Stimulated activated CD8-positive, alpha-beta memory T cell treated with anti-CD3 and anti-CD28 coated beads, Interleukin-12 subunit alpha, Interleukin-12 subunit beta, amount 100 ng/mL, for 24 hours (primary cell): ENCODE data around the gene COL4A6.

Experiments used
- DNase-seq: peaks from one replicate; pipeline ENCODE4 v3.0.0-alpha.2; 2020; ENCODE audit errors: extremely low read depth

Gene COL4A6

DNA sequence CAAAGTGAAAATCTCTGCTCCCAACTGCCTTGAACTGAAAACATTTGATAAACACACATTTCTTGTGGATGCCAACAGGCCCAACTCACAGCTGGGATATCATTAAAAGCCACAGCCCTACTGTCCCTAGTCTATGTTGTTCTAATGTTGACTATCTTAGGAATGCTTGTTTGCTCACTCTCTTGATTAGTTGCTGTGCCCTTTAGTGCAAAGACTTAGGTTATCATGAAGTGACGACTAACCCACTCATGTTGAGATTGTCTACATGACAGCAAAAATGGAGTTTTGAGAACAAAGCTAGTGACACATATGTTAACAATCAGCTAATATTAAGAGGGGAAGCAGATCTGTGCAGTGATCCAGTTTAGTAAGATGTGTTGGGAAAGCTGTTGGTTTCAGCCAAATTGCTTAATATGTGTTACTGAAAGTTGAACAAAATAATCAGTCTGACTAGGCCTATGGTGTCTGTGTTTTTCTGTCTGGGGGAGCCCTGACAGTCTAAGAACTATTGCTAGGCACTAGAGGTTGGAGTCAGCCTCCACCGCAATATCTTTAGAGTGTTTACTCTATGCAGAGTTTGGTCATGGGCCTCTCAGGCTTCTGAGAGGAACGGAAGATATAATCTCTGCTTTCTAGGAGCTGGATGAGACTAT is 221.2 kb downstream of the COL4A6 start:
- DNase-seq = no peak

DNA sequence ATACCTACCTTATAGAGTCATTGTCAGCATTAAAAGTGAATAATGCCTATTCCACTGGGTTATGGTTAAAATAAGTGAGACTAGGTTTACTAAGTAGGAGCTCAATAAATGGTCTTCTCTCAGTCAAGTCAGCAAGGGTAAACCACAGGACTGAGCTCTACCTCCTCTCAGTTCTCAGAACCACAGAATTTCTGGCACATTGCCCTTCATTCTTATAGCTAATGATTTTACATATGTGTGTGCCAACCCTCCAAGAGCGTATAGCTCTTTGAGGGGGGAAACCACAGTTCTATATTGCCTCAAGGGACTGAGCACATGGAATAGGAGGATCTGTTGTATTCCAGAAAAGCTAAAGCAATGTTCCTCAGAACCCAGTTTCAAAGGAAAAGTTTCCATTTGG is 221.8 kb downstream of the COL4A6 start:
- no peak for DNase-seq

- no peak for DNase-seq
Observed at GRCh38 chrX:108211301-108211700, 226.9 kb downstream of the COL4A6 start.

- no peak for DNase-seq
Observed at GRCh38 chrX:108209006-108209554, 229.1 kb downstream of the COL4A6 start.

GRCh38 chrX:108203540-108203939 is 234.7 kb downstream of the COL4A6 start:
- DNase-seq = no peak

DNA sequence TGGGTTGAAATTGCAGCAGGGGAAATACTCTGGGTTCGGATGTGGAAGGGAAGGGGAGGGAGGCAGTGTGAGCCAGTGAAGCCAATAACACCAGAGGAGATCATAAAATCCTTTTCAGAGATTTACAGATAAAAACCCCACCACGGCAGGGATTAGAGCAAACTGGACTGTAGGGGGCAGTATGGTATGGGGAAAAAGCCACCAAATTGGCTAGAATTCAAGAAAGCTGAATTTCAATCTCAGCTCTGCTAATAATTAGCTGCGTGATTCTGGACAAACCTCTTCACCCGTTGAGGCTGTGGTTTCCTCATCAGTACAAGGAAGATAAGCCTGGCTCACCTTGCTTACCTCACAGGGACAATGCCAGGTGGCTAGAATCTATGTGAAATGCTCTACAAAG is 238.5 kb downstream of the COL4A6 start:
- DNase-seq = no peak

DNA sequence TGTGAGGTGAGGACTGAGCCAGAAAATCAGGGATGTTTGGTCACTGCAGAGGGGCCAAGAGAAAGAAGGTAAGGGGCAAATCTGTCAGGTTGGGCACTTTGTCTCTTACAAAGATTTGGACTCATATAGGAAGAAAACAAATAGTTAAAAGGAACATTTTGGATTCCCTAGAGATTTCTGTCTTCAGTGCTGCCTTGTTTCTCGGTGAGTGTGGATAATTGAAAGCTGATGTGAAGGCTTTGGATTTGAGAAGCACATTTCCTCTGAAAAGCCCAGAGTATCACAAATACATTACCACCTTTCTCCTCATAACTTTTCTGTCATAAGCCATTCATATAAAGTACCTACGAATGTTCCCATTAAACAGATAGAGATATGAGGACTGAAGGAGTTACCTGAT is 239.2 kb downstream of the COL4A6 start:
- no peak for DNase-seq

- no peak for DNase-seq
Observed at GRCh38 chrX:108198420-108198819, 239.8 kb downstream of the COL4A6 start.

DNA sequence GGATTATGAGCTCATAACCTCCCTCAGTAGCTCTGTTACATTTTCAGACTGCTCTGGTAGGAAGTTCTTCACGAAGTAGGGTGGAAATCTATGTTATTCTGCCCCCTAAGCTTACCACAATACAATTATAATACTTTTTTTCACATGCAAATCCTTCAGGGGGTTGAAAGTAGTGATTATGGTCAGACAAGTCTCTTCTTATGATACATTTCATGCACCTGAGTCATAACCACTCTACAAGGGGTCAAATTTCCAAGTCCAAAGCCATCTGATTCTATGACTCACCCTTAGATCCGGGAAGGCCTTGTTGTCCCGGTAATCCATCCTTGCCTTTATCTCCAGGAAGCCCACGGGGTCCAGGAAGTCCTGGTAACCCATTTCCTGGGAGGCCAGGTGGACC is 251.4 kb downstream of the COL4A6 start:
- DNase-seq = no peak

DNA sequence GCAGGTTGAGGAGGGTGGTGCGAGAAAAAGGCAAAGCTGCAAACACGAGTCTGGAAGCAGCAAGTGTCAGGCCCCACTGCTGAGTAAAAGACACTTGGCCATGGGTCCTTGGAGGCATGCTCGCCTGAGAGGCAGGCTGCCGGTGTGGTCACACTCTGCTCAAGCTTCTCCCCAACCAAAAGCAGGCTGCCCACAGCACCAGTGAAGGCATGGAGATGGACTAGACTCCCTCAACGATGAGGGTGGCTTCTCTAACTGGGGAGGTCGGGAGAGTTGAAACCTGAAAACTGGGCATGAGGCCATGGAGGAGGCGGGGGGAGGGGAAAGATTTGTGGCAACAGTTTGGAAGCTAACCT is 260.1 kb downstream of the COL4A6 start:
- no peak for DNase-seq

GRCh38 chrX:108177351-108178142 is 260.7 kb downstream of the COL4A6 start:
- no peak for DNase-seq

DNA sequence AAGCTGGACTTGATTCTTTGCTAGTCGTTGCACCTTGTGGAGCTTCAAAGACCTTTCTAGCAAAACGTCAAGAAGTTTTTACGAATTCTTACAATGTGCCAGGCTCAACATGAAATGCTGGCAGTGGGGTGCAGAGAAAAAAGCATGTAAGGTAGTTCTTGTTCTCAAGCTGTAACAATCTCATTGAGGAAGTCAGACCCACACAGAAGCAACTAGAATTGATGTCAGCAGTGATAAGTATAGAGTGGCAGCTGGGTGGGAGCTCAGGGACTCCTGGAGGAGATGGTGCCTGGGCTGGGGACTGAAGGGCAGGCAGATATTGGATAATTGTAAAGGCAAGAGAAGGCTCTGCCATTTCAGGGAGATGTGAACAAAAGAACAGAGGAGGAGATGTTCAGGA is 264.3 kb downstream of the COL4A6 start:
- no peak for DNase-seq

DNA sequence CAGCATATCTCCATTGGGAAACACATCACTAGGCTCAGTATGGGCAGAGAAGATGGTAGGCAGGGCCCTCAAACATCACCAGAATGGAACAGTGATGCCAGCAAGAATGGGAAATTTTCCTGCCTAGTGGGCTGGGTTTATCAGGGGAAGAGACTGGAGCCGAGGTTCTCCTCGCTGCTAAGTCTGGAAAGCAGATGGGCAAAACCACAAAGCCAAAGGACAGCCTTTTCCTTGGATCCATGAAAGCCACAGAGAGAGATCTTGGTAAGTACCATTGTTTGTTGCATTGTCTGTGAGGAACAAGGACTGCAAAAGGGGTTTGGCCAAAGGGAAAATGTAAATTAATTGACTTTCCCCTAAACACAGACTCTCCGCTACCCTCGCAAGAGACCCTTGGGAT is 266.6 kb downstream of the COL4A6 start:
- DNase-seq = no peak

DNA sequence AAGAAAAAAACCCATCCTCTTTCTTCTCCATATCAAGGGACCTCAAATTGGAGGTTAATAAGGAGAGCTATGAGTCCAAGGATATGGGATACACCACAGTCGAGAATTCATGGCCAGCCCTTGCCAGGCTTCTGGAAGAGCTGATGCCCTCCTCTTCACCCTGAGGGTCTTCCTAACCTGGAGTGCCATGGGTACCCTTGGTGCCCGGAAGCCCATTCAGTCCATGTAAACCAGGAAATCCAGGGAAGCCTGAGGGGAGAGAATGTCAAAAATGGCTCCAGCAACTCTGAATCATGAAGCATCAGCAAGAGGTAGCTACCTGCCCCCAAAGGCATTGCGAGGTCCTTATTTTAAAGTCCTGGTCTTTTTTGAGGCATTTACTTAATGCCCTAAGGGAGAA is 268.5 kb downstream of the COL4A6 start:
- DNase-seq = no peak

- DNase-seq = no peak
Observed at GRCh38 chrX:108168961-108169740, 269.1 kb downstream of the COL4A6 start.

- DNase-seq = no peak
Observed at GRCh38 chrX:108167211-108167872, 270.9 kb downstream of the COL4A6 start.

DNA sequence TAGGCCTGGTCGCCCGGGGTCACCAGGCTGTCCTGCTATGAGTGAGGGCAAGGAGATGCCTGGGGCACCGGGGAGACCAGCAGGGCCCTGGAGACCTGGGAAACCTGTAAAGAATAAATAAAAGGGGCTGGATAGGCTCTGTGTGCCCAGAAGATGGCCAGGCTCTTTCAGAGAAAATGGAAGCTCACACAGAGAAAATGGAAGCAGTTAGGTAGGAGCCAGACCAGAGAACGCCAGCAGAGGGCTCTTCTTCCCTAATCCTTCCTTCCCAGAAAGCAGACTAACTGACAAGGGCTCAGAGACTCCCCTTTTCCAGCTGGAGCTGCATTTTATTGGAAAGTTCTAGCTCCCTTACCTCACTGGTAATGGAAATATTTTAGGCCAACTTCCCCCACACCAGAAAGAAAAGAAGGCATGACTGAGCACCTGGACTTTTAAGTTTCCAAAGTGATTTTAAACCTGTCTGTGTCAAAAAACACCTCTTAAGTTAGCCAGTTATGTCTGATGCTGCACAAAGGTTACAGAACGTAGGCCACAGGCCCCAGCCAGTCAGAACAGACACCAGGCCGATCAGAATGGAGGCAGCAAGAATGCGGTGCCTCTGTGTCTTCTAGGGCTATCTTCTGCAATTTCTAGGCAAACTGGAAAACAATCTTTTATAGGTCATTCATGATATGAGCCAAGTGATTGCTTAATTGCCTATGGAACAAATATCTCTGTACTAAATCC is 272.7 kb downstream of the COL4A6 start:
- DNase-seq = no peak

DNA sequence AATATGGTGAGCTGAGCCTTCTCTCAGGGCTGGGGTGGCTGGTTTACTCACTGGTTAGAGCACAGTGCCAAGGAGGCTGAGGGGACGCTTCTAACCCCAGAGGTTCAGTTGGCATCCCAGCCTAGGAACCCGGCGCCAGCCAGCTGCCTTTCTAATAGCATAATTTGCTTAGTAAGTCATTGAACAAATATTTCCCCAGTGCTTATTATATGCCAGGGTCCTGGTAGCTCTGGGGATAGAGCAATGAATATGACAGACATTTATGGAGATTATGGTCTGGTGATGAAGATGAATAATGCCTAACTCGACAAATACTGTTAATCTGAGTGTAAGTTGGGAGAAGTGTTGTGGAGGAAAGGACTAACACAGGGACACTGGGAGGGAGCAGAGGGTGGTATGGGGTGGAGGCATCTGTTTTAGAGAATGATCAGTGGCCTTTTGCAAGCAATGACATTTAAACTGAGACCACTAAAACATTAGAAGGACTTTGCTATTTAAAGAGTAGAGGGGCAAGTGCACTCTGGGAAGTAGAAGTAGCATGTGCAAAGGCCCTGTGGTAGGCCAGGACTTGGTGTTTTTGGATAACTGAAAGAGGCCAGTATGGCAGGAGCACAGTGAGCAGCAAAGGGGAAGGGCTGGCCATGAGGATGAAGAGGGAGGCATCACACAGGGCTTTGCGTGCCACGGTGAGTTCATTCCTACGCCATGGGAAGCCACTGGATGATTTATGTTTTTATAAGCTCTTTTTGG is 274.7 kb downstream of the COL4A6 start:
- no peak for DNase-seq

GRCh38 chrX:108162265-108162664 is 276.0 kb downstream of the COL4A6 start:
- no peak for DNase-seq

DNA sequence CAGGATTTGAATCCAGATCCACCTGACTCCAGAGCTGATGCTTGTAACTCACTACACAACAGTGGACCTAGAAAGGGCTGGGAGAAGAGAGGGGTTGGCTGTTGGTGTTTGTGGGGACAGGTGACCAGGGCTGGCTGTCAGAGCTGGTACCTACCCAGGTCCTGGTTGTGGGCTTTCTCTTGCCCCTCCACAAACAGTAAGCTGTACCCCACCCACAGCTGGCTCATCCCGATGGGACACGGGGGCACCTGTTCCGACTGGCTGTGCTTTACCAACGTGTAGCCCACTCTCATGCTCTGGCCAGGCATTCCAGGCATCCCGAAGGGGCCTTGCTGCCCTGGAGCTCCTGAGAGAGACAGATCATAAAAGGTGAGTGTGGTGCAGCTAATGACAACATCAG is 277.9 kb downstream of the COL4A6 start:
- DNase-seq = no peak
